ACHN (cell line): ENCODE data around the gene MEX3A.
"Not testable (repeated sequence)": the region's sequence is repeated elsewhere in the genome, so short reads cannot be mapped to it uniquely, and the experiment has no call there.

ENCODE experiments used
- DNase-seq: peaks from one replicate; pipeline ENCODE4 v3.0.0-alpha.2; 2015
- in situ Hi-C: cut with HindIII; loops from 2 replicates; pipeline ENCODE4 v1.10.0; 2017; ENCODE audit warnings: low sequenced_read_pairs, low pct_ligation_motif_present, low pct_unique_long_range_greater_than_20kb

Gene MEX3A

DNA sequence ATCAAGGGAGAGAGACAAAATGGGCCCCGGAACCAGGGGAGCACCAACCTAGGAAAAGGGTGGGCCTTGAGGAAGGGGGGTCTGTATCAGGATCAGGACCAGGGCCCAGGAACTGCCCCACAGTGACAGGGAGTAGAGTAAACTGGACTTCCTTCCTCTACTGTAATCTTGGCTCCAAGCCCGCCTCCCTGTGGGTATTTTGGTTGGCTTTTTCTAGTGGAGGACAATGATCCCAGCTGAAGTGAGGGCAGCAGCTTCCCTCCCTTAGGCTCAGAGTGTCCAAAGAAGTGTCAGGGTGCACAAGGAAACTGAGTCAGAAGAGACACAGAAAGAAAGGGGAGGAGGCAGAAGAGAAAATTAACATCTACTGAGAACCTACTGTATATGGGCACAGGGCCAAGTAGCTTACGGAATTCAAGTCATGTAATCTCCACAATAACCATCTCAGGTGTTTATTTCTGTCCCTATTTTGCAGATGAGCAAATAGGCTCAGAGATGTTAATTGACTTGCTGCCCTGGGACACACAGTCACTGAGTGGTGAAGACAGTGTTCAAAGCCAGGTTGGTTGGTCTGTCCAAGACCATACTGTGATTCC lies 33.5 kb downstream of the MEX3A start:
- in situ Hi-C loops, result no loop called here

DNA sequence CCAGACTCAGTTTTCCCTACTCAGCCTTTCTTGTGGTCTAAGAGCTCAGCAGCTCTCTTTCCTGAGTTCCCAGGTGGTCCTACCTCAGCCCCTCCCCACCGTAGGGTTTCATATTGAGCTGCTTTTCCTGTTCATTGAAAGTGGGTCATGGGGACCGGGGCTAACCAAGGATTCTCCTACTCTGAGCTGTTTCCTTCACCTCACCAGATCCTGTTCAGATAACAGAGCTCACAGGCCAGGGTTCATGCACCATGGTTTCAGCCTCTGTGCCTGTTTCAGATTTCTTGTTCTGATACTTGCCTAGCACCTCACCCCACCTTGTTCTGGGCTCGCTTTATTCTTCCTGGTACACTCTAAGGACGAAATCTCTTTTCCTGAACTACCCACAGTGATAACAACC lies 37.2 kb downstream of the MEX3A start:
- in situ Hi-C loops, result no loop called here
- DNase-seq, result no peak

More for the DNA sequence above, 33.5 kb downstream of the MEX3A start:
- no peak for DNase-seq

DNA sequence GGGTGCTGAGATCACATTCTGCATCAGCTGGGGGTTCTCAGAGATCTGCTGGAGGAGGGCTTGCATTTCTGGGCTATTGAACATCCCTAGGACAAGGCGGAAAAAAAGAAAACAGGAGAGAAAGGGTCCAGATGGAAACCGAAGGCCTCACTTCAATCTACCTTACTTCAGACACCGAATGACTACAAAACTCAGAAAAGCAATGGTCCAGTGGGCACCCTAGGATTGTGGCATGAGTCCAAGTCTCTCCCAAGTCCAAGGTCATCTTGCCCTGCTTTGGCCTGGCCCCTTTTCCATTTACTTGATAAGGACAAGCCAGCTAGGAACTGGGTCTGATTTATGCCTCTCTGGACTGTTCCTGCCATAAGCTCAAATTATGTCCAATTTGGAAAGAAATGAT lies 39.4 kb downstream of the MEX3A start:
- DNase-seq, result no peak
- in situ Hi-C loops, result no loop called here

DNA sequence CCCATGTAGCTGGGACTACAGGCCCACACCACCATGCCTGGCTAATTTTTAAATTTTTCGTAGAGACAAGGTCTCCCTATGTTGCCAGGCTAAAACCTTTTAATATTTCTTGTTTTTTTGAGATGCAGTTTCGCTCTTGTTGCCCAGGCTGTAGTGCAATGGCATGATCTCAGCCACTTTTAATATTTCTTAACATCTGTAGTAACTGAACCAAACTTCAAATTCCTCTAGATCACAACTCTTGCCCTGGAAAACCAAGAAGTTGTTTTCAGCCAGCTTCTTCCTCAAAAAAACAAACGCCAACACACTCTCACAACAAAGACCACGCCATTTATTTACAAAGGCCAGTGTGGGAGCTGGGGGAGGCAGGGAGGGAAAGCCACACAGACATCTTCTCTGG lies 47.3 kb downstream of the MEX3A start:
- in situ Hi-C loops, DNase-seq: not testable (repeated sequence)

DNA sequence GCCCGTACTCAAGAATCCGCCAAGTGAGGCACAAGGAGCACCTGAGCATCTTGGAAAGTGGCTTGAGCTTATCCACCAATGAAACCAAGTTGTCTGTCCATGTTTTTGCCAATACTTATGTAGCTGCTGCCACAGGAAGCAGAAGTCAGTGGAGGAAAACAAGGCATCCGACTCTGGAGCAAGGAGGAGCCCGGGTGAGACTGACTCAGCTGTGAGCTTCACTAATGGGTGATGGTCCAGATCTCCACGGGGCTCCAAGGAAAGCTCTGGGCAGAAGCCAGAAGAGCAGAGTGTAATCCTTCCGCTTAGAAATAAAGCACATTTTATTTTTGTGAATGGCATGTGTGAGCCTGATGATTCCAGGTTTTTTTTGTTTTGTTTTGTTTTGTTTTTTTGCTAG lies 49.3 kb downstream of the MEX3A start:
- DNase-seq, result peak; percentile 27
- in situ Hi-C loops, result no loop called here

DNA sequence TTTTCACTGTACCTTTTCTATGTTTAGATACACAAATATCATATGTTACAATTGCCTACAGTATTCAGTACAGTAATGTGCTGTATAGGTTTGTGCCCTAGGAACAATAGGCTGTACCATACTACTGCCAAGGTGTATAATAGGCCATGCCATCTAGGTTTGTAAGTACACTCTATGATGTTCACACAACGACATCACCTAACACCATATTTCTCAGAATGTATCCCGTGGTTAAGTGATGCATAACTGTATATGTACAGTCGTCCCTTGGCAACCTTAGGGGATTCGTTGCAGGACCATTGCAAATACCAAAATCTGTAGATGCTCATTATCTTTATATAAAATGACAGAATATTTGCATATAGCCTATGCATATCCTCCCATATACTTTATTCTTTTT lies 55.7 kb downstream of the MEX3A start:
- in situ Hi-C loops, result no loop called here
- no peak for DNase-seq

DNA sequence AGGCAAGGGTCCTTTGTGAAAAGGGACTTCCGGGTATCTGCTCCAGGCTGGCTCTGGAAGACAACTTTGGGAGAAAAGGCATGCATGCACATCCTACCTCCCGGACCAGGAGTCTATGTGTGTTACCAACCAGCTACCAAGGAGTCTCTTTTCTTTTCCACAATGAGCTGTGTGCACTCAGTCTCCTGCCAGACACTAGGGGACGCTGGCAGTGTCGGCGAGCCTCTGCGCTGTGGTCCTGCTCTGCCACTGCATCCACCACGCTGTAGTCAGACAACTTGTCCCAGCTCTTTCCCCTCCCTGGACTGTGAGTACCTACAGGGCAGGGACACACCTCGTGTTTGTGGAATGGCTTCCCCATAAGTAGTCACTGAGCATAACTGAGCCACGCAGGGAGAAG lies 56.4 kb downstream of the MEX3A start:
- peak; percentile 53 for DNase-seq
- in situ Hi-C loops, result no loop called here

DNA sequence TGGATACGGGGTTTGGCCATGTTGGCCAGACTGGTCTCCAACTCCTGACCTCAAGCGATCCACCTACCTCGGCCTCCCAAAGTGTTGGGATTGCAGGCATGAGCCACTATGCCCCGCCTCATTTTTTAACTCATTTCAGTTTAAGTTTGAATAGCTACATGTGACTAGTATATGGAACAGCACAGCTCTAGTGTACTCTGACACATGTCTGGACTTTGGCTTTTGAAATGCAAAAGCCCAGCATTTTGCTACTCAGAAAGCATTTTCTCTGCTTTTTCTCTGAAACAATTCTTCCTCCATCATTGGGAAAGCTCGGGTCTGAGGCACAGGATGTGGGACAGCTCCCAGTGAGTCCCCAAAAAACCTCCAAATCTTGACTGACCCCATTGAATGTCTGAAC lies 57.5 kb downstream of the MEX3A start:
- DNase-seq, result no peak
- in situ Hi-C loops, result no loop called here
